ENCODE results near the gene ADGRF5.

Gene ADGRF5, protein sequence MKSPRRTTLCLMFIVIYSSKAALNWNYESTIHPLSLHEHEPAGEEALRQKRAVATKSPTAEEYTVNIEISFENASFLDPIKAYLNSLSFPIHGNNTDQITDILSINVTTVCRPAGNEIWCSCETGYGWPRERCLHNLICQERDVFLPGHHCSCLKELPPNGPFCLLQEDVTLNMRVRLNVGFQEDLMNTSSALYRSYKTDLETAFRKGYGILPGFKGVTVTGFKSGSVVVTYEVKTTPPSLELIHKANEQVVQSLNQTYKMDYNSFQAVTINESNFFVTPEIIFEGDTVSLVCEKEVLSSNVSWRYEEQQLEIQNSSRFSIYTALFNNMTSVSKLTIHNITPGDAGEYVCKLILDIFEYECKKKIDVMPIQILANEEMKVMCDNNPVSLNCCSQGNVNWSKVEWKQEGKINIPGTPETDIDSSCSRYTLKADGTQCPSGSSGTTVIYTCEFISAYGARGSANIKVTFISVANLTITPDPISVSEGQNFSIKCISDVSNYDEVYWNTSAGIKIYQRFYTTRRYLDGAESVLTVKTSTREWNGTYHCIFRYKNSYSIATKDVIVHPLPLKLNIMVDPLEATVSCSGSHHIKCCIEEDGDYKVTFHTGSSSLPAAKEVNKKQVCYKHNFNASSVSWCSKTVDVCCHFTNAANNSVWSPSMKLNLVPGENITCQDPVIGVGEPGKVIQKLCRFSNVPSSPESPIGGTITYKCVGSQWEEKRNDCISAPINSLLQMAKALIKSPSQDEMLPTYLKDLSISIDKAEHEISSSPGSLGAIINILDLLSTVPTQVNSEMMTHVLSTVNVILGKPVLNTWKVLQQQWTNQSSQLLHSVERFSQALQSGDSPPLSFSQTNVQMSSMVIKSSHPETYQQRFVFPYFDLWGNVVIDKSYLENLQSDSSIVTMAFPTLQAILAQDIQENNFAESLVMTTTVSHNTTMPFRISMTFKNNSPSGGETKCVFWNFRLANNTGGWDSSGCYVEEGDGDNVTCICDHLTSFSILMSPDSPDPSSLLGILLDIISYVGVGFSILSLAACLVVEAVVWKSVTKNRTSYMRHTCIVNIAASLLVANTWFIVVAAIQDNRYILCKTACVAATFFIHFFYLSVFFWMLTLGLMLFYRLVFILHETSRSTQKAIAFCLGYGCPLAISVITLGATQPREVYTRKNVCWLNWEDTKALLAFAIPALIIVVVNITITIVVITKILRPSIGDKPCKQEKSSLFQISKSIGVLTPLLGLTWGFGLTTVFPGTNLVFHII (N-terminal part only)

DNA sequence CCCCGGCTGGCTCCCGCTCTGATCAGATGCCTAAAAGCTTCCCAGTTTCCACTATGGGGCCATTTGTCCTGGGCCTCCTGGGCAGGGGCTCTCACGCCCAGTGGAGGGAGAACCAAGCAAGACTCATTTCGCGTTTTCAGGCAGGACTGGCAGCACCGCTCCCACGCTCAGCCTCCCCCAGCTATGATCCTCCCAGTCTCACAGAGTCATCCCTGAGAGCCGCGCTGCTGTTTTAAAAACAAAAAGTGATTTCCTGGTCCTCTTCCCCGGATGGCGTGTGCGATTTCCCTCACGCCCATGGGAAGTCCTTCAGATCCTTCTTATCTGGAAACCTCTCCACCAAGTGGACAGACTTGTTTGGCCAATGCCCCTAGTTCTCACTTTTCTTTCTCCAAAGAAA, at the start of gene ADGRF5:
TSS of gene ADGRF5 (minus strand) at position 208 of the 400 bp plus-strand sequence. CDS start 15,176 bp downstream, outside the sequence.
- H3K27ac ChIP-seq = no peak within 1 kb of the TSS
- DNase-seq (ENCODE audit: low read depth, low spot score) = no peak

DNA sequence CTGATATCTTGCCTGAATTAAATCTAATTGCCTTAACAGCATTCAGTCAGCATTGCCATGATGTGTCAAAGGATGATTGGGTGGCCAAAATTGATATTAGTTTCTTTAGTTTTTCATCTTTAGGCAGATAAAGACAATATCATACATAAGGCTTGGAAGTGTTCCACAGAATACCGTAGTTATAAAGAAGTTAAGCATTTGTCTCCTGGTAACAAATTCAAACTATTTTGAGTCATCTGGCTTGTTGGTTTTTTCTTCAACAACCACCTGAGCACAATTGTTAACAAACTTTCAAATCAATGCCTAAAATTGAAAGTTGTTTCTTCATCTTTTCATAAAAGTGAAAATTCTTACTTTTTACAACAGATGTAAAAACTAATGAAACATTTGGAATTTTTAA, 47.5 kb upstream of the ADGRF5 start:
- H3K27ac ChIP-seq = no peak overlapping the region
- no peak for DNase-seq (ENCODE audit: low read depth, low spot score)

DNA sequence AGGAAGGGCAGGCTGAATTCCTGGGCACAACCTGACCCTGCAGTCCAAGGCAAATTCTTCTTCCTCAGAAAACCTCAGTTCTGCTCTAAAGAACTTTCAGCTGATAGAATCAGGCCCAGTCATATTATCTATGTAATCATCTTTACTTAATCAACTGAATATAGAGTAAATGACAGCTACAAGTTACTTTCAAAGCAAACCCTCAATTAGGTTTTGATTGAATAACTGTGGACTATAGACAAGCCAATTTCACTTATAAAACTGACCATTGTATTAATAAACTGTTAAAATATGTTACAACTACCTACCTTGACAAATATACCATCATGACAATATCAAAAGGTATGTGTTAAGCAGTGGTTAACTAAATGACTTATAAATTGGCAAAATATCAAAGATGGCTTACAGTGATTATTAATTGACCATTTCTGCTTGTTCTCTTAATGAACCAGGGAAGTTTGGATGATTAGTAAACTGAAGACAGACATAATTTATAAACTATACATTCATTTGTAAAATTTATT, 46.1 kb upstream of the ADGRF5 start:
- H3K27ac ChIP-seq = no peak overlapping the region
- DNase-seq (ENCODE audit: low read depth, low spot score) = no peak

DNA sequence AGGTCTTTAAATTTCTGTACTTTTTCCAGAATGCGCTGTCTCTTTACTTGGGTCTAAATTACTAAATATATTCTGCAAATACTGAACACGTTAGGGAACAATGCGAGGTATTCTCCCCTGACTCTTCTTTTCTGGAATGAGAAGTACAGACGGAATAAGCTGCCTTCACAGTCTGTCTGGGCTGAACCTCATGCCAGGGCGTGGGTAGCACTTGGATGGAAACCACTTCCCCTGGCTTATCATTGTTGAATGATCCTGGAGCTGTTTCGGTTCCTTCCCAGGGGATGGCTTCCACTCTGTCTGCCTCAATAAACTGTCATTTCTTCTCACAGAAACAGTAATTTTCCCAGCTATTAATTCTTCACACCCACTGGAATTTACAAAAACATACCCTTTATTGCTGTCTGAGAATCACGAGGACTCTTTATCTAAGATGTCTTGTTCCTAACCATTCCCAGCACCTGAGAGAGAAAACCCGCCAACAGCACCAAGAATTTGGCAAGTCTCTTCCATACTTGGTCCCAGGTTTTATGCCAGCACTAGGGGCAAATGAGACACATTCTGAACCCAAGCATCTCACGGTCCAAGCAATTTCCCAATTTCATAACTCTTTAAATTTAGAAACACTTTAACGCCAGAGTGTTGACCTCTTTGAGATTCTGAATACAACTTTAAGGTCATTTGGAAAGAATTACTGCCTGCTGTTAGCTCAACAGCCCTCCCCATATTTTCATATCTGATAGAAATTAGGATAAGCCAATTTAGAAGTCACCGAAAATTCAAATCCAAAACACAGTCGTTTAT, 43.2 kb upstream of the ADGRF5 start:
- no peak overlapping the region for H3K27ac ChIP-seq
- DNase-seq (ENCODE audit: low read depth, low spot score) = no peak

DNA sequence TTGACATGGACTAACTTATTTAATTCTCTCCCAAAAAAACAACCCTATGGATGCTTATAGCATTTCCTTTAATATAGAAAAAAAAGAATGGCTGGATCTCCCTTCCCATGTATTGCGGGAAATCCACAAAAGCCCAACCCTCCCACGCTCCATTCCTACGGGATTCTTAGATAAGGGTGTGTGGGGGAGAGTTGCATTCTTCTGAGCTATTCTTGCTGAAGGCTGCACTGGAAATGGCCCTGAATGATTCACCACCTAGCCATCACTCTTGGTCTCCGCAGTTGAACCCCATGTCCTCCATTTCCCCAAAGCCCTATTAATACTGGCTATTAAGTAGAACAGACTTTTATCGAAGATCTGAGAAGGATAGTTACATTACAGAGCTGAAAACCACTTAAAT, 41.9 kb upstream of the ADGRF5 start:
- H3K27ac ChIP-seq = no peak overlapping the region

DNA sequence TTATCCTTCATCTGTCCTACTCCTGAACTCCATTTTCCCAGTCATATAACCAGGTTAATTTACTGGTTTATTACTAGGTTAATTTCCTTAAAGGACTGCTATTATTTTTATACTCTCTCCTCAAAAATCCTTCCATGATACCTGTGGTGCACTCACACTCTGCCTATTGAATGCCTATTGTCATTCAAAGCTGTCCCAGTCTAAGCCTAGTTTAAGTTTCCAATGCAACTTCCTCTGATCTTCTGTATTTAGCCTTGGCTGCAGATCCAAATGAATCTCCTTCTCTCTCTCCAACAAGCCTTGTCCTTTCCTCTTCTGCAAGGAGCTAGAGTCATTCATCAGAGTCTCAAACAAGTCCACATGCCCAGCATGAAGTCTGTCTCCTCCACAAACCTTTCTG, 41.3 kb upstream of the ADGRF5 start:
- H3K27ac ChIP-seq = no peak overlapping the region
- no peak for DNase-seq (ENCODE audit: low read depth, low spot score)

More for the DNA sequence above, 41.9 kb upstream of the ADGRF5 start:
- no peak for DNase-seq (ENCODE audit: low read depth, low spot score)

DNA sequence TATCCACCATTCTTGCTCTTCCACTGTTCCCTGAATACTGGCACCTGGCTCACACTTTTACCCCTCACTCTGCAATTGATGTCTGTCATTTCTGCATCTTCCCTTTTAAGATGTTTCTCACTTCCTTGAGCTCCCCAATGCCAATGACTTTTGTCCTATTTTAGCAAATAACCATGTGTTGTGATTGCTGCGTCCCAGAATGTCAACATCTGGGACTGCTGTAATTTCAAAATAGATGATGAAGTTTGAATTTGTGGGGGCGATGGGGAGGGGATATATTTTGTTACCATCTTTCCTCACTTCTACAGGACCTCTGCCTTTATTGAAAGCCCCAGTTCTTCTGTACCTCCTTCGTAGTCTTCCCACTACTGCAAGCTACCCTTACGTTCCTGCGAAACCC, 40.0 kb upstream of the ADGRF5 start:
- no peak for DNase-seq (ENCODE audit: low read depth, low spot score)
- H3K27ac ChIP-seq = no peak overlapping the region

DNA sequence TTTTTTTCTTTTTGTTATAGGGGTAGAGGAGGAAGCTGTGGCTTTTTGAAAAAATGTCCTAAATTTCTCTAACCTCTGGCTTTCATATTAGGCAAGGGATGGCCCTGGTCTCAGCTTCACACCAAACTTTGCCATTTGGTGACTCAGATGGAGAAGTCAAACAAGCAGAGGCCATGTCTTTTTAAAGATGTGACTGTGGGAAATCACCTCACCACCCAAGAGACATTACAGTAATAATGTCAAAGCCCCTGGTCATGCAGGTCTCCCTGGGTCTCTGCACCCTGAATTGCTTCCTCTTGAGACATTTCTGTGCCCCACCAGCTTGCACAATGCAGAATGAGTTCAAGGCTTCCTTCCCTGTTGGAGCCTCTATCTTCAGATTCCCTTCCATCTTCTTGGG, 39.5 kb upstream of the ADGRF5 start:
- H3K27ac ChIP-seq = no peak overlapping the region
- no peak for DNase-seq (ENCODE audit: low read depth, low spot score)

DNA sequence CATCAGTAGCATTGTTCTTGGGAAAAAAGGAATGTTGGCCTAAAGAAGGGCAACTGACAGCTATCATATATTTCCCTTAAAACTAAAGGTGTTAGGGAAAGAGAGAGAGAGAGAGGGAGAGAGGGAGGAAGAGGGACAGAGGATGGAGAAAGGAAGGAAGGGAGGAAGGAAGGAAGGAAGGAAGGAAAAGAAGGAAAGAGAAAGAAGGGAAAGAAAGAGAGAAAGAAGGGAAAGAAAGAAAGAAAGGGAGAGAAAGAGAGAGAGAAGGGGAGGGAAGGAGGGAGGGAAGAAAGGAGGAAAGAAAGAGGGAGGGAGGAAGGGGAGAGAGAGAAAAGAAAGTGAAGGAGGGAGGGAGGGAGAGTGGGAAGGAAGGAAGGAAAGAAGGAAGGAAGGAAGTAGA, 37.7 kb upstream of the ADGRF5 start:
- no peak overlapping the region for H3K27ac ChIP-seq
- no peak for DNase-seq (ENCODE audit: low read depth, low spot score)

DNA sequence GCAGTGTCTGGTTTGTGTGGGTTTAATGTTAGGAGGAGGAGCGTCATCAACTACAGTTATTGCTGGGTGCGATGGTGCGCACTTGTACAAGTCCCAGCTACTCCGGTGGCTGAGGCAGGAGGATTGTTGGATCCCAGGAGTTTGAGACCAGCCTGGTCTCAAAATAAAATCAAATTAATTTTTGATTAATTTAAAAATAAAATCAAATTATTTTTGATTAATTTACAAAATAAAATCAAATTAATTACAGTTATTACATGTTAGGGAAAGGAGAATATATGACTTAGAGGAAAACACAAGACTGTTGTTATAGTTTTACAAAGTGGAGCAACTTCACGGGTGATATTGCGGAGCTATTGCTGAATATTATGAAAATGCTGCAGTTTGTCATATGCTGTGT, 34.7 kb upstream of the ADGRF5 start:
- H3K27ac ChIP-seq = no peak overlapping the region
- no peak for DNase-seq (ENCODE audit: low read depth, low spot score)

DNA sequence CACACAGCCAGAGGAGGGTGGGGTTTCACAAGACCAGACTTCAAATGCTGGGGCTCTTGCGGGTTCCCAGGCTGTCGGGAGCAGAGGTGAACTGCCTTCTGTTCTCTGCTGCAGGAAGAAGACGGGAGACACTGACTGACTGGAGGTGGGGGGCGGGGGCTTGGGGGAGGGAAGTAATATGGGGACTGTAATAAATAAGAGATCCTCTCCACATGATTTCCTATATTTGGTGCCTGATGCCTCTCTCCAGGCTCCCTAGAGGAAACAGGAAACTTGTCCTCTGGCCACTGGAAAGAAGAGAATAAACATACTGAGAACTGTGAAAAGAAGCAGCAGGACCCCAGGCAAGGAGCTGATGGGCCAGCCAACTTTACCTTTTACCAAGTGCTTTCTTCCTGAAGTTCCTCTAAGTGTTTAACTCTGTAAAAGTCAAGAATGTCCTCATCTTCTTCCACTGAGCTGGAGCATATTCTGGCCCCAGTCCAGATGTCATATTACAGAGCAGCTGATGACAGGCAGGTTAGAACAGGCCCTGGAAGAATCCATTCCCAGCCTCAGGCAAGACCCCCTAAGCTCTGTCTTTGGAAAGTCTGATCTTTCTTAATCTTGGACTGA, 33.2 kb upstream of the ADGRF5 start:
- DNase-seq (ENCODE audit: low read depth, low spot score) = peak; percentile 20

DNA sequence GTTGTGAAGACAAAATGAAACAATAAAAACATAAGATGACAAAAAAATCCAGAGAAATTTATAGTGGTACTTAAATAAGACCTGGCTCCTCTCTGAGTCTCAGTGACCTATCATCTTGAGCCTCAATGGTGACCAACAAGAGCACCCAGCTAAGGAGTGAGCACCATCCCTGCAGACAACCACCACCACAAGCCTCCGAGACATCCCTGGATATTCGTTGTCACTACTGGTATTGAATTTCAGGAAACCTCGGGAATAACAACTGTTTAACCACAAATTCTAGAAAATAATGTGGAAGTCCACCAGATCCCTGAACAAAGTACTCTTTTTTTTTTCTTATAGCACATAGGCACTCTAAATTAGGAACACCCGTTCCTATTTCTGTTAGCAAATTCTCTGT, 32.2 kb upstream of the ADGRF5 start:
- DNase-seq (ENCODE audit: low read depth, low spot score) = no peak

More for the DNA sequence above, 33.2 kb upstream of the ADGRF5 start:
- H3K27ac ChIP-seq = no peak overlapping the region

DNA sequence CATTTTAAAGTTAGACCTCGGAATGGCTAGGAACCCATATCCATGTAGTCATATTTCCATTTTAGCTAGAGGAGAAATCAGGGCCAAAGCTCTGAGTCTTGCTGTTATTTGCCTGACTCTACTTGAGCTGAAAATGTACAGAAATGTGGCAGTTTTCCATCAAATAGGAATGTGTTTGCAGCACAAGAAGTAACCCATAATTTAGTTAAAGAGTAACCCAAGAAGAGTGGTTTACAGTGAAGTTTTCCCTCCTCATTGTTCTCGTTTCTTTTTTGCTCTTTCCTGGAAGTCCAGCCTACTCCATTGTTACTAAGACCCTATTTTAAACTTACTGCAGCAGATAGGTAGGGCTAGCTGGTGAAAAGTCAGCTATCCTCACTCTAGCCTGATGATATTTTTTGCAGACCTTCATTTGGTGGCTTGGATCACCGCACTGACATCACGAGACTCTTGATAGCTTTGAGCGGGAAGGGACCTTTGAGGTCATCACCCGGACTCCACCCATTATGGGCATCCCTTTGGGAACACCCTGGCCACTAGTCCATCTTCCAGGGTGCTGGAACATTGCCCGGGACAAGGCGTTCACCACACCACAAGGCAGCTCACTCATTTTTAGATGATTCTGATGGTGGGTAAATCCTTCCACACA, 28.0 kb upstream of the ADGRF5 start:
- no peak for DNase-seq (ENCODE audit: low read depth, low spot score)
- no peak overlapping the region for H3K27ac ChIP-seq

More for the DNA sequence above, 32.2 kb upstream of the ADGRF5 start:
- H3K27ac ChIP-seq = no peak overlapping the region

DNA sequence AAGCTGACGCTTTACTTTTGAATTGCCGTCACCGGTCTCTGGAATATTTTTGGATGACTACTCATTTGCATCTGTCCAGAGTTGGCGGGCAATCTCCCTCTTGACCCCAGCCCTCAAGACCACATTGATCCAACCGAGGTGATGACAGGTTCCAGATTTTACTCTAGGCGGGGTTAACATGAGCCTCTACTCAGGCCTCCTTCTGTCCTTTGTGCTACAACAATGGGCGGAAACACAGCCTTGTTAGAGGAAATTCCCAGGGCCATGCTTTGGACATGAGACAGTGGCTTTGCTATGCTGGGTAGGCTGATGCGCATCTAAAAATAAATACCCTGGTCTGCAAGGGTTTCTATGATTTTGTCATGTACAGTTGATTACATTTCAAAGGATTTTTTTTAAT, 27.0 kb upstream of the ADGRF5 start:
- no peak for DNase-seq (ENCODE audit: low read depth, low spot score)
- H3K27ac ChIP-seq = no peak overlapping the region

DNA sequence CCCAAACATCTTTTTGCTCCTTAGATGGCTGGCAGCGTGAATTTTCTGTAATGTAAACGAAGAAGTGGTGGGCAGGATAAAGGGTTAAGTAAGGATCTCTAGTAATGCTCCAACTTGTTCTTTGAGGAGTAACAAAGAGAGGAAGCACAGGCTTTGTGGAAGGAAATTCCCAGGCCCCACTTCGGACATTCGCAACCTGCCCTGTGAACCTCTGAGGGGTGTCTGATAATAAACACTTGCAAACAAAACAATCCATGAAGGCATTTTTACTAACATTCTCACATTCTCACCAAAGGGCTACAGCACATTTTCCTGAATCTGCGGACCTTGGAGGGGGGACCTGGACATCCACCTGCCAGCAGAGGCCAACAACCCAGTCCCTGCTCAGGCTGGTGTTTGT, 25.8 kb upstream of the ADGRF5 start:
- no peak for DNase-seq (ENCODE audit: low read depth, low spot score)

DNA sequence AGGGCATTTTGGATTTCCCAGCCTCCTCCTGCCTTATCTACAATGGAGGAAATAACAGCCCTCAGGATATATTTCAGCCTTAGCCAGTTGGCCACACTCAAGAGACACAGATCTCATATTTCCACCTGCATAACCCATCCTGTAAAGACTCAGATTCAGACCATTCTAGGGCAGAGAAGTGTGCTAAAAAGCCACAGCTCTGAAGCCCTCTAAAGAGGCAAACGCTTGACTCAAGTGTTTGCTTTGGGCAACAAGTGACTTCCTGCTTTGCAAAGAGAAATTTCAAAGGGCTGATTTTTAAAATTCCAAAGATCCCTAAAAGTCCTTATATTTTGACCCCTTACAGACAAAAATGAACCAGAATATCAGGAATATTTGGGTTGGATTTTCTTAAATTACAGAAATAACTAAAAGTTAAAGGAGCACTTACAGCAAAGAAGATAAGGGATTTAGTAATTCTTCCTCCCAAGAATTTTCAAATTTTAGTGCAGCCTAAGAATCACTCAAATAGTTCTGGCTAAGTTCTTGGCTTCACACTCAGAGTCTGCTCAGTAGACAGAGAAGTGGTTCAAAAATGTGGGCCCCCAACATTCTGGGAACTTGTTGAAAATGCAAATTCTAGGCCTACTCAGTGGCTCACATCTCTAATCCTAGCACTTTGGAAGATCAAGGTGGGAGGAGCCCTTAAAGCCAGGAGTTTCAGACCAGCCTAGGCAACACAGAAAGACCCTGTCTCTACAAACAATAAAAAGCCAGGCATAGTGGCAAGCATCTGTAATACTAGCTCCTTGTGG, 18.9 kb upstream of the ADGRF5 start:
- H3K27ac ChIP-seq = no peak overlapping the region
- DNase-seq (ENCODE audit: low read depth, low spot score) = no peak

More for the DNA sequence above, 25.8 kb upstream of the ADGRF5 start:
- no peak overlapping the region for H3K27ac ChIP-seq

DNA sequence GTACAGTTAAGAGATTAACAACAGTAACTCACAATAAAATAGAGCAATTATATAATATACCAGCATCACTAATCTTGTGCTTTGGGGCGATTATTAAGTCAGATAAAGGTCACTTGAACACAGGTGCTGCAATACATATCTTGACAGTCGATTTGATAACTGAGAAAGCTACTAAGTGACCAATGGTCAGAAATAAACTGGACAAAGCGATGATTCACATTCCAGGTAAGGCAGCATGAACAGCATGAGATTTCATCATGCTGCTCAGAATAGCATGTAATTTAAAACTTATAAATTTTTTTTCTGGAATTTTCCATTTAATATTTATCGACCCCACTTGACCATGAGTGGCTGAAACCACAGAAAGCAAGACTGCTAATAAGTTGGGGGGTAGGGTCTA, 15.9 kb upstream of the ADGRF5 start:
- no peak overlapping the region for H3K27ac ChIP-seq
- no peak for DNase-seq (ENCODE audit: low read depth, low spot score)

DNA sequence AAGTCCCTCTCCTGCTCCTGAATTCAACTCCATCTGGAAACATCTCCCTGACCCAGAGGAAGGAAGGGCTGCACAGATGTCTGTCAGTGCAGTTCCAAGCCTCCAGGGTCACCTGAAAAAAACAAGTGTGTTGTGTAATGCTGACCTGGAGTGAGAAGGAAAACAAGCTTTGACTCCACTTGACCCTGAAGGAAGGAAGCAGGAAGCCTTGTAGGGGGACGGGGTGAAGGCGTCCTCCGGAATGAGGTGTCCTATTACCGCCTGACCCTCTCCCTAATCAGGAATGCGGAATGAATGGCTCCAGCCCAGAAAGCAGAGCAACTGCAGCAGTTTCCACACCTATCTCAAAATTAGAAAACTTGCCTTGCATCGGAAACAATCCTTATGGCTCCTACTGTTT, 13.9 kb upstream of the ADGRF5 start:
- DNase-seq (ENCODE audit: low read depth, low spot score) = no peak

More for the DNA sequence above, 13.9 kb upstream of the ADGRF5 start:
- no peak overlapping the region for H3K27ac ChIP-seq

Data from epithelial cell of prostate (primary cell).